Measurements from ENCODE around the gene SPATA17. TPM values are rescaled to one million over a fixed set of nuclear protein-coding genes. Genes with fewer than 3 reads are reported as not detected.

The SPATA17 gene
- total and polyA plus RNA-seq, 2 experiments from 2014 or later = 1.00 to 2.9 TPM

DNA sequence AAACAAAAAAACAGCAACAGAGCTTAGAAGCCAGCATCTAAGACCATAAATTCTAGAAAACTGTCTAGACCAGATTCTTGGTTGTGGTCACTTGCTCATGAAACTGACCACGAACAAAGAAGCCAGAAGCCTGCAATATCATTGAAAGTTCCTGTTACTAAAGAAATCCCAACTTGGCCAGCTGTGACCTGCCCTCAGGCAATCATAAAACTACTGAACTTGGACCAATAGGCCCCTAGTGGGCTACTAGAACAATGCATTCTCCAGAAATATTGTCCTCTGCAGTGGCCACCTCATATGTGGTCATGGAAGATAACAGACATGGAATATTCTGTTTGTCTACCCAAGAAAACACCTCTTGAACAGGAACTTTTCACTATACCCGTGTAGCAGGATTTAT lies 87.7 kb downstream of the SPATA17 start:
- Histone ChIP-seq H3K4me2 (no peak overlapping the region), H3K27ac (no peak overlapping the region), H3K4me1 (ENCODE audit: insufficient read depth) (no peaks in the 10 kb centered on the region), H3K79me2 (no peaks in the 10 kb centered on the region), H3K9me3 (ENCODE audit: low read depth) (no peaks in the 10 kb centered on the region), H3K9me2 (replicated peaks; ENCODE audit: insufficient read depth) (no peaks in the 10 kb centered on the region), H4K20me1 (ENCODE audit: insufficient read depth, poor library complexity, severe bottlenecking) (no peaks in the 10 kb centered on the region), H3K4me3 (no peak overlapping the region), H3K27me3 (no peaks in the 10 kb centered on the region), H3K36me3 (replicated peaks; ENCODE audit: insufficient read depth, low read depth) (no peaks in the 10 kb centered on the region), H2AFZ (no peak overlapping the region)
- TF ChIP-seq, protein P1, sequence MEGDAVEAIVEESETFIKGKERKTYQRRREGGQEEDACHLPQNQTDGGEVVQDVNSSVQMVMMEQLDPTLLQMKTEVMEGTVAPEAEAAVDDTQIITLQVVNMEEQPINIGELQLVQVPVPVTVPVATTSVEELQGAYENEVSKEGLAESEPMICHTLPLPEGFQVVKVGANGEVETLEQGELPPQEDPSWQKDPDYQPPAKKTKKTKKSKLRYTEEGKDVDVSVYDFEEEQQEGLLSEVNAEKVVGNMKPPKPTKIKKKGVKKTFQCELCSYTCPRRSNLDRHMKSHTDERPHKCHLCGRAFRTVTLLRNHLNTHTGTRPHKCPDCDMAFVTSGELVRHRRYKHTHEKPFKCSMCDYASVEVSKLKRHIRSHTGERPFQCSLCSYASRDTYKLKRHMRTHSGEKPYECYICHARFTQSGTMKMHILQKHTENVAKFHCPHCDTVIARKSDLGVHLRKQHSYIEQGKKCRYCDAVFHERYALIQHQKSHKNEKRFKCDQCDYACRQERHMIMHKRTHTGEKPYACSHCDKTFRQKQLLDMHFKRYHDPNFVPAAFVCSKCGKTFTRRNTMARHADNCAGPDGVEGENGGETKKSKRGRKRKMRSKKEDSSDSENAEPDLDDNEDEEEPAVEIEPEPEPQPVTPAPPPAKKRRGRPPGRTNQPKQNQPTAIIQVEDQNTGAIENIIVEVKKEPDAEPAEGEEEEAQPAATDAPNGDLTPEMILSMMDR (IDR thresholded peaks at IDR 0.05; ENCODE audit: poor library complexity) = no peak
- no peak for TF ChIP-seq EZH2phosphoT487 (IDR thresholded peaks at IDR 0.05; ENCODE audit: low read depth, severe bottlenecking, unreplicated experiment)
- no peak for TF ChIP-seq EZH2 (IDR thresholded peaks at IDR 0.05; ENCODE audit: borderline replicate concordance)
- 83% methylated on average over 2 of the region's 2 CpGs for WGBS (ENCODE audit: low lambda C conversion rate, missing lambda C conversion rate)
- DNase-seq (ENCODE audit: low spot score) = no peak

GRCh38 chr1:217721692-217722091 lies 90.5 kb downstream of the SPATA17 start:
- no peak overlapping the region for H3K4me2 ChIP-seq
- no peaks in the 10 kb centered on the region for H3K9me3 ChIP-seq (ENCODE audit: low read depth)
- H4K20me1 ChIP-seq (ENCODE audit: insufficient read depth, poor library complexity, severe bottlenecking) = no peaks in the 10 kb centered on the region
- peak; percentile 5 for DNase-seq (ENCODE audit: low spot score)
- H3K4me1 ChIP-seq (ENCODE audit: insufficient read depth) = no peaks in the 10 kb centered on the region
- no peak overlapping the region for H2AFZ ChIP-seq
- TF ChIP-seq, protein P1 (IDR thresholded peaks at IDR 0.05; ENCODE audit: poor library complexity) = no peak
- no peak for TF ChIP-seq EZH2phosphoT487 (IDR thresholded peaks at IDR 0.05; ENCODE audit: low read depth, severe bottlenecking, unreplicated experiment)
- TF ChIP-seq EZH2 (IDR thresholded peaks at IDR 0.05; ENCODE audit: borderline replicate concordance) = no peak
- H3K4me3 ChIP-seq = no peak overlapping the region
- no peak overlapping the region for H3K27ac ChIP-seq
- no peaks in the 10 kb centered on the region for H3K79me2 ChIP-seq
- no peaks in the 10 kb centered on the region for H3K9me2 ChIP-seq (replicated peaks; ENCODE audit: insufficient read depth)
- H3K27me3 ChIP-seq = no peaks in the 10 kb centered on the region
- 33% methylated on average over 1 of the region's 1 CpG for WGBS (ENCODE audit: low lambda C conversion rate, missing lambda C conversion rate)
- no peaks in the 10 kb centered on the region for H3K36me3 ChIP-seq (replicated peaks; ENCODE audit: insufficient read depth, low read depth)

DNA sequence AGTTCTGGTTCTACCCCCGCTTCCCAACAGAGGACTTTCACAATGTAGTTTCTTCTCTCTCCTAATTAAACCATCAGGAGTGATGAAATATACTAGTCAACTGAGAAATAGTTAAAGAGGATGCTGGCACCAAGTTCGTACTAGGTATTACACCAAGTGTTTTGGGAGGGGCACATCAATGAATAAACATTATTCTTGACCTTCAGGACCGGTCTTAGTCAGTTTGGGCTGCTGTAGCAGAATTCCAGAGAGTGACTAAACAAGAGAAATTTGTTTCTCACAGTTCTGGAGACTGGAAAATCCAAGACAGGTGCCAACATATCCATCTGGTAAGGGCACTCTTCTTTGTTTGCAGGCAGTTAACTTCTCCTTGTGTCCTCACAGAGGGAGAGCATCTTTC lies 103.8 kb downstream of the SPATA17 start:
- 83% methylated on average over 3 of the region's 3 CpGs for WGBS (ENCODE audit: low lambda C conversion rate, missing lambda C conversion rate)
- DNase-seq (ENCODE audit: low spot score) = no peak
- H3K4me1 ChIP-seq (ENCODE audit: insufficient read depth) = no peaks in the 10 kb centered on the region

More for the DNA sequence above, 103.8 kb downstream of the SPATA17 start:
- H3K4me3 ChIP-seq = no peak overlapping the region
- no peak overlapping the region for H3K4me2 ChIP-seq
- H3K36me3 ChIP-seq (replicated peaks; ENCODE audit: insufficient read depth, low read depth) = no peaks in the 10 kb centered on the region
- no peaks in the 10 kb centered on the region for H4K20me1 ChIP-seq (ENCODE audit: insufficient read depth, poor library complexity, severe bottlenecking)
- no peak overlapping the region for H3K27ac ChIP-seq
- H2AFZ ChIP-seq = no peak overlapping the region
- H3K9me2 ChIP-seq (replicated peaks; ENCODE audit: insufficient read depth) = no peaks in the 10 kb centered on the region
- H3K27me3 ChIP-seq = no peaks in the 10 kb centered on the region
- H3K9me3 ChIP-seq (ENCODE audit: low read depth) = no peaks in the 10 kb centered on the region
- no peaks in the 10 kb centered on the region for H3K79me2 ChIP-seq
- TF ChIP-seq, protein P1 (IDR thresholded peaks at IDR 0.05; ENCODE audit: poor library complexity) = no peak
- TF ChIP-seq EZH2phosphoT487 (IDR thresholded peaks at IDR 0.05; ENCODE audit: low read depth, severe bottlenecking, unreplicated experiment) (no peak), EZH2 (IDR thresholded peaks at IDR 0.05; ENCODE audit: borderline replicate concordance) (no peak)

Measured in hepatocyte (in vitro differentiated cells).